C1 segment of cervical spinal cord (tissue), 14 donors: Measurements from ENCODE around the gene IMMP2L.
A peak's percentile ranks its signal among the peaks of the same experiment; 100 is the strongest.
"Not testable (repeated sequence)": the region's sequence is repeated elsewhere in the genome, so short reads cannot be mapped to it uniquely, and the experiment has no call there.

Experiments
- DNase-seq, 14 donors: peaks; one replicate each; lab custom pipeline; 2025; lab: John Stamatoyannopoulos, UW

The IMMP2L gene

DNA sequence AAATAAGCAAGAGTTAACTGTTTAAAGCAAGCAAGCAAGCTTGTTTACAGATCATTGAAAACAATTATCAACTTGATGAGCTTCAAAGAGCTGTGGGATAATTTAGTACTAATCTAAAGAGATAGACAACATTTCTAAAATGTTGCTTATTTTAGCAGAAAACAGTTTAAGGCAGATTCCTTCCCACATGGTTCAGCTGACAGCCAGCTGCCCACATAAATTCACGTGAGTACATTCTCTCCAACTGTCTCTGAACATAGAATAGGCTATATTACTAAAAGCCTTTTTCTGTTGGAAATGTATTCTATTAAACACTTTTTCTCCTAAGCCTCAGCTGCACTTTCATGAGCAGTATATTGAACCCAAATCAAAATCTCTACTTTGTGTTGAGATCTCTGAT, 297.3 kb downstream of the IMMP2L start:
- DNase-seq: peak in 1 of 14 donors; percentile 39

DNA sequence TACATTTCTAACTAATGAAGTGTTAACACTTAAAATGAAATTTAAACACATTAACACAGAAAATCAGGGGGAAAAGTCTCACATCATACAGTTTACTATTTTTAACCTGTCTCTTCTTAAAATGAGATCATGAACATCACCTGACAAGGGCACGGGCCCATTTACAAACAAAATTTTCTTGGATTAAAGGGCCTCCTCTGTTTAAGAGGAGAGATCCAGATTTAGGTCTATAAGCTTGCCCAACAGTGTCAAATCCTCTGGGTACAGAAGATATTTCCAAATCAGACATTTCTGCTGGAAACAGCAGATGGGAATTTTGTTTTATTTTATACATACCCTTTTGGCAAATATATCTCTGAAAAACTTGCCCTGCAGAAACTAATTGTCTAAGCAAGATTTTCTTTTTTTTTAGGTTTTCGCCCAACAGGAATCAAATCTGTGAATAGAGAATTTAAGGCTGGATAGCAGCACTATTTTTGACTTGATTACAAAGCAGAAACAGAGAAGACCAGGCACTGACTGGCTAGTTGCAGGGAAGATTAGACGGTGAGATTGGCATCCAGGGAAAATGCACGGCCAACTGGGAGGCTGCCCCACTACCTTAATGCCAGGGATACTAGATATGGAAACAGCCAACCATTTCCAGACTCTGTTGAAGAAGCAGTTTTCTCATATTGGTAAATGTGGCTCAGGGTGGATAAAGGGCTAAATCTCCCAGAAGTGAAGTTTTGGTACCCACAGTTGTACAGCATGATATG, 298.0 kb downstream of the IMMP2L start:
- DNase-seq: peak in 1 of 14 donors; percentile 78

- DNase-seq: no peak
Observed at GRCh38 chr7:111262293-111263116, 299.8 kb downstream of the IMMP2L start.

- no peak for DNase-seq
Observed at GRCh38 chr7:111261496-111261895, 300.8 kb downstream of the IMMP2L start.

GRCh38 chr7:111259991-111260390, 302.3 kb downstream of the IMMP2L start:
- DNase-seq: no peak

GRCh38 chr7:111256391-111256790, 305.9 kb downstream of the IMMP2L start:
- no peak for DNase-seq

- no peak for DNase-seq
Observed at GRCh38 chr7:111255576-111255975, 306.7 kb downstream of the IMMP2L start.

DNA sequence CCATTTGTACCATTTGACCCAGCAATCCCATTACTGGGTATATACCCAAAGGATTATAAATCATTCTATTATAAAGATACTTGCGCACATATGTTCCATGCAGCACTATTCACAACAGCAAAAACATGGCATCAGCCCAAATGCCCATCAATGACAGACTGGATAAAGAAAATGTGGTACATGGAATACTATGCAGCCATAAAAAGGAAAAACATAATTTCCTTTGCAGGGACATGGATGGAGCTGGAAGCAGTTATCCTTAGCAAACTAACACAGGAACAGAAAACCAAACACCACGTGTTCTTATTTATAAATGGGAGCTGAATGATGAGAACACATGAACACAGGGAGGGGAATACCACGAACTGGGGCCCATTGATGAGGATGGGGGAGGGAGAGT, 310.9 kb downstream of the IMMP2L start:
- DNase-seq: not testable (repeated sequence)

DNA sequence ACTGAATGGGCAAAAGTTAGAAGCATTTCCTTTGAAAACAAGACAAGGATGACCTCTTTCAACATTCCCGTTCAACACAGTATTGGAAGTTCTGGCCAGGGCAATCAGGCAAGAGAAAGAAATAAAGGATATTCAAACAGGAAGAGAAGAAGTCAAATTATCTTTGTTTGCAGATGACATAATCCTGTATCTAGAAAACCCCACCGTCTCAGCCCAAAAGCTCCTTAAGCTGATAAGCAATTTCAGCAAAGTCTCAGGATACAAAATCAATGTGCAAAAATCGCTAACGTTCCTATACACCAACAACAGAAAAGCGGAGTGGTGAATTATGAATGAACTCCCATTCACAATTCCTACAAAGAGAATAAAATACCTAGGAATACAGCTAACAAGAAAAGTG, 312.5 kb downstream of the IMMP2L start:
- not testable (repeated sequence) for DNase-seq

GRCh38 chr7:111242141-111242755, 320.0 kb downstream of the IMMP2L start:
- no peak for DNase-seq

- no peak for DNase-seq
Observed at GRCh38 chr7:111240371-111240770, 321.9 kb downstream of the IMMP2L start.

GRCh38 chr7:111239437-111239836, 322.9 kb downstream of the IMMP2L start:
- no peak for DNase-seq

GRCh38 chr7:111238886-111239285, 323.4 kb downstream of the IMMP2L start:
- DNase-seq: no peak

GRCh38 chr7:111235709-111236108, 326.6 kb downstream of the IMMP2L start:
- DNase-seq: no peak

DNA sequence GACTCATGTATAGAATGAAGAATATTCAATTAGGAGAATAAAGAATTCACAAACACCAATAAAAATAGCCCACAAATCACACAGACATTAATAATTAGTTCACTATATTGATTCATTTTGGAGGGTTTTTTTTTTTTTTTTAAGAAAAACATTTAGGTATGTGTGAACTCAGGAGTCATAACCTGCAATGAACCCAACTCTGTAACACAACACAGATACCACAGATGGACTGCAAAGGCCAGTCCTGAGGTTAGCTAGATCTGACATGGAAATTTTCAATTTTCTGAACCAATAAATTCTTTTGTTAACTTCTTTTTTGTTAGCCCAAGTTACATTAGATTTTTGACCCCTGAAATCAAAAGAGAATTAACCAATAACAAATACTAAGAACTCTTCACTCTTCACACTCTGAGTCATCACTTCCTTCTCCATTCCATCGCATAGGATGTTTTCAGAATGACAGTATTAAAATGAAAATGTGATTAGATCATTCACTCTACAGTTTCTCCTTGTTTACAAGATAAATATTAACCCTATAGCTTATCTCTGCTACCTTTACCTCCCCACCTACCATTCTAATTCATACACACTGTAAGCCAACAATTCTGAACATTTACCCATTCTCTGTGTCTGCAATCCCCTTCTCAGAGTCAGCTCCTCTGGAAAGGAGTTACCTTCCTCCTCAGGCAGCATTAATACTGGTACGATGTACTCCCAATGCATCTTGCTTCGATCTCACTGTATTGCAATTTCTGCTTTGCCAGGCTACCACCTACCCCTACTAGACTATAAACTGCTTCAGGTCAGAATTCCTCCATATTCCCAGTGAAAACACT, 329.8 kb downstream of the IMMP2L start:
- no peak for DNase-seq

DNA sequence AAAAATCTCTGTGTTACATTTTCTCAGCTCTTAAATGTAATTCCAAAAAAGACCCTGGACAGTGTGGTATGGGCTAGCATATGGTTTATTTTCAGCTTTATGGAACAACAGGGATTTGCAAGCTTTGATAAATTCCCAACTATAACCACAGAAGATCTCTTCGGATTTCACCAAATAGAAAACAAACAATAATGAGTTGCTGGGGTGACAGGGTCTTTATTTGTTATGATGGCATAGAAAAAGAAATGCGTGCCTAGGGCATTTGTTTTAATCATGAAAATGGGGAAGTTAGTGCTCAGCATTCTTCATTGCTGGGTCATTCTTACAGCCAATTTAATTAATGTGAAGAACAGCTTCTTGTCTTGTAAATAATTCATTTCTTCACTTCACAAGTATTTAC, 332.4 kb downstream of the IMMP2L start:
- DNase-seq: no peak

DNA sequence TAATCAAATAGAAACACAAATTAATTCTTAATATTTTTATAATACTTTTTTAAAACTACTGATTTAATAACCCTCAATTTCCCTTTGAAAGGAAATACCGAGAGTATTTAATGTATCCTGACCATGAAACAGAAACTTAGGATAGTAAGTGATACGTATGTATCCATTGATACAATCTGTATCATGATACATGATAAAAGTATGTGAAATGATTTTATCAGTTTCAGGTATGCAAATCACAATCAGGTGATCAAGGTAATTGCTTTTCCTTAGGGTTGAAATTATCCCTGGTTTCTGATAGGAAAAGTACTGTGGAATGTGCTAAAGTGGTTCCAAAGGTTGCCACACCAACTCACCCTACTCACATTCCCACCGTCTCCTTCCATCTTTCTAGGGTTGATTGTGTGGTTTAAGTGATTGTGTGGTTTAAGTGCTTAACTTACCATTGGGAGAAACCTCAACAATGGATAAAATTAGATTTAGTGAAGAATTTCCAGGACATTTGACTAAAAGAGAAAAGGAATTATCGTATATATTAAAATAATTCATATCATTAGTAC, 333.0 kb downstream of the IMMP2L start:
- DNase-seq: no peak

- DNase-seq: no peak
Observed at GRCh38 chr7:111228437-111228836, 333.9 kb downstream of the IMMP2L start.

DNA sequence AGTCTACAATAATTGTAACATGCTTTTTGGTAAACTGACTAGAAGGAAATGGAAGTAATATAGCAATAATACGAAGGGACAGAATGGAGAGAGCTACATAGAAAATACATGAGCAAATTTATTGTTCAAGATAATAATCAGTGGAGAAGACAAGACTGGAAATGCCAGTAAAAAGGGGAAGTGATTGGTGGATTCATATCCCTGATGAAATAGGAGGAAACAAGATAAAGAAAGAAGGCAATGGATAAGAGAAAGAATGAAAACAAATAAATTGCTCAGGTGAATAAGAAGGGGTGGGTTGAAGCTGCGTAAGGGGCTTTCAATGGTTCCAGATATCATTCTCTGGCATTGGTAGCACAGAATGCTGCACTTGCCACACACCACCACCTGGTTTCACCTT, 335.5 kb downstream of the IMMP2L start:
- DNase-seq: no peak

DNA sequence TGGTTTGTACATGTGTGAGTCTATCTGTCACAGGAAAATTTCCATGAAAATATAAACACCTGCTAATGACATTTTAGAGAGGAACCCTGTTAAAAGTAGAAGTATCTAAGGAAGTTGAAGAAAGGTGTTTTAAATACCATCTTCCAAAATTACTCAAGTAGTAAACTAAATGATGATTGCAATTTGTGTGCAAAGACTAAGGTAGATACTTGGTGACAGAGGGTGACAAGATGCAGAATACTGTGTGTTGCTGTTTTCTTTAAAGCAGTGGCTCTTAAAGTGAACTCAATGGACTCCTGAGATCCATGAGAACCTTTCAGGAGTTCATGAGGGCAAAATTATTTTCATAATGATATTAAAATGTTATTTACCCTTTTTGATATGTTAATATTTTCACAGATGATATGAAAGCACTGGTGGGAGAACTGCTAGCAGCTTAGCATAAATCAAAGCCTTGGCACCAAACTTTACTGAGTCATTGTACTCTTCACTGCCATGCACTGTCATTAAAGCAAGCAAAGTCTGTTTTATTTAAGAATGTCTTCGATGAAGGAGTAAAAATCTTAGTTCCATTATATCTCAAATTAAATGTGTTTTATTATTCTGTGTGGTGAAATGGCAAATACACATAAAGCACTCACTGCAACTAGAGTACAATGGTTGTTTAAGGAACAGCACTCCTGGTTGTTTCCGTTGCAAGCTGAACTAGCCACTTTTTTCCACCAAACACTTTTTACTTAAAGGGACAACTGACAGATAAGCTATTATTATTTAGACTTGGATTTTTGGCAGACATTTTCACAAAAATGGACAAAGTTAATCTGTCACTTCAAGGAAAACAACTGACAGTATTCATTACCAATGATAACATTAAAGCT, 337.7 kb downstream of the IMMP2L start:
- DNase-seq: no peak
